ENCODE data around the gene OGFOD1.

Gene OGFOD1

GRCh38 chr16:56423584-56424403 lies 27.6 kb upstream of the OGFOD1 start:
- H3K9me2 ChIP-seq (replicated peaks; ENCODE audit: low read depth, low read length): no peaks in the 10 kb centered on the region
- H3K4me3 ChIP-seq (ENCODE audit: low read length, poor library complexity, severe bottlenecking): peak overlapping the region; percentile 82
- H3F3A ChIP-seq (ENCODE audit: low read depth): peaks cover 7% of the 10 kb centered on the region; the same call in 1 of the 2 replicates
- peak overlapping the region; percentile 79 for H3K9ac ChIP-seq (ENCODE audit: low read depth, low read length, poor library complexity, severe bottlenecking)
- no peaks in the 10 kb centered on the region; the same call in 1 of the 2 replicates for H3K36me3 ChIP-seq (ENCODE audit: insufficient read depth, low read length)
- peak overlapping the region; percentile 86 for H3K4me2 ChIP-seq (ENCODE audit: low read depth, low read length, poor library complexity, severe bottlenecking)
- H2AFZ ChIP-seq (ENCODE audit: low read length): no peak overlapping the region
- H3K4me1 ChIP-seq (ENCODE audit: insufficient read depth, low read length, poor library complexity, severe bottlenecking): peaks cover 42% of the 10 kb centered on the region
- no peaks in the 10 kb centered on the region for H3K27me3 ChIP-seq (ENCODE audit: insufficient read depth, low read length, poor library complexity, severe bottlenecking)
- TF ChIP-seq EZH2phosphoT487 (IDR thresholded peaks at IDR 0.05; ENCODE audit: borderline replicate concordance): no peak
- TF ChIP-seq, protein P1, sequence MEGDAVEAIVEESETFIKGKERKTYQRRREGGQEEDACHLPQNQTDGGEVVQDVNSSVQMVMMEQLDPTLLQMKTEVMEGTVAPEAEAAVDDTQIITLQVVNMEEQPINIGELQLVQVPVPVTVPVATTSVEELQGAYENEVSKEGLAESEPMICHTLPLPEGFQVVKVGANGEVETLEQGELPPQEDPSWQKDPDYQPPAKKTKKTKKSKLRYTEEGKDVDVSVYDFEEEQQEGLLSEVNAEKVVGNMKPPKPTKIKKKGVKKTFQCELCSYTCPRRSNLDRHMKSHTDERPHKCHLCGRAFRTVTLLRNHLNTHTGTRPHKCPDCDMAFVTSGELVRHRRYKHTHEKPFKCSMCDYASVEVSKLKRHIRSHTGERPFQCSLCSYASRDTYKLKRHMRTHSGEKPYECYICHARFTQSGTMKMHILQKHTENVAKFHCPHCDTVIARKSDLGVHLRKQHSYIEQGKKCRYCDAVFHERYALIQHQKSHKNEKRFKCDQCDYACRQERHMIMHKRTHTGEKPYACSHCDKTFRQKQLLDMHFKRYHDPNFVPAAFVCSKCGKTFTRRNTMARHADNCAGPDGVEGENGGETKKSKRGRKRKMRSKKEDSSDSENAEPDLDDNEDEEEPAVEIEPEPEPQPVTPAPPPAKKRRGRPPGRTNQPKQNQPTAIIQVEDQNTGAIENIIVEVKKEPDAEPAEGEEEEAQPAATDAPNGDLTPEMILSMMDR (conservative IDR thresholded peaks at IDR 0.05; ENCODE audit: low read length): no peak
- H3K9me3 ChIP-seq (ENCODE audit: insufficient read depth, low read depth, low read length): no peaks in the 10 kb centered on the region
- H4K20me1 ChIP-seq (ENCODE audit: insufficient read depth, low read length, poor library complexity, severe bottlenecking): peaks cover 40% of the 10 kb centered on the region
- peaks cover 54% of the 10 kb centered on the region for H3K79me2 ChIP-seq (ENCODE audit: insufficient read depth, low read length)

GRCh38 chr16:56424404-56424764 lies 27.0 kb upstream of the OGFOD1 start:
- peaks cover 40% of the 10 kb centered on the region for H4K20me1 ChIP-seq (ENCODE audit: insufficient read depth, low read length, poor library complexity, severe bottlenecking)
- H3K79me2 ChIP-seq (ENCODE audit: insufficient read depth, low read length): peaks cover 54% of the 10 kb centered on the region
- no peaks in the 10 kb centered on the region for H3K9me2 ChIP-seq (replicated peaks; ENCODE audit: low read depth, low read length)
- peak overlapping the region; percentile 79 for H3K9ac ChIP-seq (ENCODE audit: low read depth, low read length, poor library complexity, severe bottlenecking)
- H3F3A ChIP-seq (ENCODE audit: low read depth): peaks cover 7% of the 10 kb centered on the region; the same call in 1 of the 2 replicates
- no peaks in the 10 kb centered on the region for H3K27me3 ChIP-seq (ENCODE audit: insufficient read depth, low read length, poor library complexity, severe bottlenecking)
- no peak for TF ChIP-seq EZH2phosphoT487 (IDR thresholded peaks at IDR 0.05; ENCODE audit: borderline replicate concordance)
- TF ChIP-seq, protein P1 (conservative IDR thresholded peaks at IDR 0.05; ENCODE audit: low read length): no peak
- H3K4me3 ChIP-seq (ENCODE audit: low read length, poor library complexity, severe bottlenecking): peak overlapping the region; percentile 82
- no peaks in the 10 kb centered on the region; the same call in 1 of the 2 replicates for H3K36me3 ChIP-seq (ENCODE audit: insufficient read depth, low read length)
- H3K4me1 ChIP-seq (ENCODE audit: insufficient read depth, low read length, poor library complexity, severe bottlenecking): peaks cover 42% of the 10 kb centered on the region
- no peaks in the 10 kb centered on the region for H3K9me3 ChIP-seq (ENCODE audit: insufficient read depth, low read depth, low read length)
- peak overlapping the region; percentile 51; the same call in 1 of the 2 replicates for H2AFZ ChIP-seq (ENCODE audit: low read length)
- H3K4me2 ChIP-seq (ENCODE audit: low read depth, low read length, poor library complexity, severe bottlenecking): peak overlapping the region; percentile 86

DNA sequence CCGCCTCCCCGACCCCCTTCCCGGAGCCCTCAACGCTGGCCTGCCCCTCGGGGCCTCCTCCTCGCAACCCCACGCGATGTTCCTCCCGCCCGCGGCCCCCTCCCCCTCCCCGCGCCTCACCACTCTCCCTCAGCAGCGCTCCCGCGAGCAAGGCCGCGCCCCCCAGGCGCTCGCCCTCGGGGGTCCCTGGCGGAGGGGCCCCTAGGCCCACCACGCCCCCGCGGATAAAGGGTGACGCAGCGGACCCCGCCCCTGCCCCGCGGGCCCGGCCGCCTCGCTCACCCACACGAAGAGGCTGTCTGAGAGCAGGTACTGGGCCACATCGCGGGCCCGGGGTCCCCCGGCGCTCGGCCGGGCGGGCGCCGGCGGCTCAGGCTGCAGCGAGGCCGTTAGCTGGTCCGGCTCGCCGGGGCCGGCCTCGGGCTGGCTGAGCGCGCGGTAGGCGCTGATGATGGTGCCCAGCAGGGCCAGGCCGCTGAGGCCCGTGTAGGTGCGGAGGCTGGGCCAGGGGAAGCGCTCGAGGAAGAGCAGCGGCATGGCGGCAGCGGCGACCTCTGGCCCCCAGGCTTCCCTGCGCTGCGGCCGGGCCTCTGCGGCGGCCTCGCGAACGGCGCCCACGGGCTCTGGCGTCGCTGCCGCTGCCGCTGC lies 26.4 kb upstream of the OGFOD1 start:
- peaks cover 51% of the 10 kb centered on the region for H3K79me2 ChIP-seq (ENCODE audit: insufficient read depth, low read length)

More for the DNA sequence above, 26.4 kb upstream of the OGFOD1 start:
- H3F3A ChIP-seq (ENCODE audit: low read depth): peaks cover 7% of the 10 kb centered on the region; the same call in 1 of the 2 replicates
- H3K36me3 ChIP-seq (ENCODE audit: insufficient read depth, low read length): peaks cover 5% of the 10 kb centered on the region
- no peaks in the 10 kb centered on the region for H3K27me3 ChIP-seq (ENCODE audit: insufficient read depth, low read length, poor library complexity, severe bottlenecking)
- H4K20me1 ChIP-seq (ENCODE audit: insufficient read depth, low read length, poor library complexity, severe bottlenecking): peaks cover 40% of the 10 kb centered on the region
- peak overlapping the region; percentile 51; the same call in 1 of the 2 replicates for H2AFZ ChIP-seq (ENCODE audit: low read length)
- TF ChIP-seq, protein P1 (conservative IDR thresholded peaks at IDR 0.05; ENCODE audit: low read length): no peak
- TF ChIP-seq EZH2phosphoT487 (IDR thresholded peaks at IDR 0.05; ENCODE audit: borderline replicate concordance): no peak
- H3K9me2 ChIP-seq (replicated peaks; ENCODE audit: low read depth, low read length): no peaks in the 10 kb centered on the region
- peak overlapping the region; percentile 86 for H3K4me2 ChIP-seq (ENCODE audit: low read depth, low read length, poor library complexity, severe bottlenecking)
- no peaks in the 10 kb centered on the region for H3K9me3 ChIP-seq (ENCODE audit: insufficient read depth, low read depth, low read length)
- peaks cover 42% of the 10 kb centered on the region for H3K4me1 ChIP-seq (ENCODE audit: insufficient read depth, low read length, poor library complexity, severe bottlenecking)
- peak overlapping the region; percentile 79 for H3K9ac ChIP-seq (ENCODE audit: low read depth, low read length, poor library complexity, severe bottlenecking)
- peak overlapping the region; percentile 82 for H3K4me3 ChIP-seq (ENCODE audit: low read length, poor library complexity, severe bottlenecking)

Measured in Loucy (cell line).